ENCODE data around the gene TGM3.

TGM3 gene

DNA sequence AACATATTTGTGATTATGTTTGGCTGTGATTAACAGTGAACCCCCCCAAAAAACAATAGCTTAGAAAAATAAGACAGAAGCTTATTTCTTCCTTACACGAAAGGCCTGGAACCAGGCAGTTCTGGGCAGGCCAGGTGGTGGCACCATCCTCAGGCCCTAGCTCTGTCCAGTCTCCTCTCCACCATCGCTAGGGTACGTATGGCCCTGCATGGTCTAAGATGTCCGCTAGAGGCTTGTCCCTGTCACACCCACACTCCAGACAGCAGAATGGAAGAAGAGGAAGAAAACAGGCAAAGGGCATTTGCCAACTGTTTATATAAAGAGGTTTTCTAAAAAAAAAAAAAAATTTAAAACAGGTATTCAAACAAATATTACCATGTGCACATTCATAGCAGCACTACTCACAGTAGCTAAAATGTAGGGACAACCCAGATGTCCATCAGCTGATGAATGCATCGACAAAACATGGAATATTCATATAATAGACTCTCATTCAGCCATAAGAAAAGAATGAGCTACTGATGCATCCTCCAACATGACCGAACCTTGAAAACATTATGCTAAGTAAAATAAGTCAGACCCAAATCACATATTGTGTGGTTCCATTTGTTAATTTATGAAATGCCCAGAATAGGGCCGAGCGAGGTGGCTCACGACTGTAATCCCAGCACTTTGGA, 6.7 kb downstream of the TGM3 start:
- no peak for DNase-seq (ENCODE audit: low spot score)
- TF ChIP-seq, protein P1, sequence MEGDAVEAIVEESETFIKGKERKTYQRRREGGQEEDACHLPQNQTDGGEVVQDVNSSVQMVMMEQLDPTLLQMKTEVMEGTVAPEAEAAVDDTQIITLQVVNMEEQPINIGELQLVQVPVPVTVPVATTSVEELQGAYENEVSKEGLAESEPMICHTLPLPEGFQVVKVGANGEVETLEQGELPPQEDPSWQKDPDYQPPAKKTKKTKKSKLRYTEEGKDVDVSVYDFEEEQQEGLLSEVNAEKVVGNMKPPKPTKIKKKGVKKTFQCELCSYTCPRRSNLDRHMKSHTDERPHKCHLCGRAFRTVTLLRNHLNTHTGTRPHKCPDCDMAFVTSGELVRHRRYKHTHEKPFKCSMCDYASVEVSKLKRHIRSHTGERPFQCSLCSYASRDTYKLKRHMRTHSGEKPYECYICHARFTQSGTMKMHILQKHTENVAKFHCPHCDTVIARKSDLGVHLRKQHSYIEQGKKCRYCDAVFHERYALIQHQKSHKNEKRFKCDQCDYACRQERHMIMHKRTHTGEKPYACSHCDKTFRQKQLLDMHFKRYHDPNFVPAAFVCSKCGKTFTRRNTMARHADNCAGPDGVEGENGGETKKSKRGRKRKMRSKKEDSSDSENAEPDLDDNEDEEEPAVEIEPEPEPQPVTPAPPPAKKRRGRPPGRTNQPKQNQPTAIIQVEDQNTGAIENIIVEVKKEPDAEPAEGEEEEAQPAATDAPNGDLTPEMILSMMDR (IDR thresholded peaks at IDR 0.05; ENCODE audit: extremely low read depth, insufficient read depth, missing control alignments): no peak
- in situ Hi-C loops (cut with MboI; ENCODE audit: low pct_unique_long_range_greater_than_20kb, low sequenced_read_pairs, unreplicated experiment): no loop called here

DNA sequence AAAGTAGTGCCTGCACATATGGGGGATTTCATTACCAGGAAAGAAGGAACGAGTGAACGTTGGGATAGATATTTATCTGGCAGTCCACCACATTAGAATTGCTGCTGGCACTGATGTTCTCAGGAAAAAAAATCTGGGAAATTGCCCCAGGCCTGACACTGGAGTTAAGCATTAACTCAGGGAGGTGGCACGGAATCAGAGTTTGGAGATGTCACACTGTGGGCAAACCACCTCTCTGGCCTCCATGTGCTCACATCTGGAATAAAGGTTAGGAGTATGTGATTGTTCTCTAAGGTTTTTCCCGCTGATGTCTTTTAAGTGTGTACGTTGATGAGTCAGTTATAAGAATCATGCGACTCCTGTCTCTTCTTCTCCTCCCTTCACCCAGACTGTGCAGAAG, 7.9 kb downstream of the TGM3 start:
- no peak for DNase-seq (ENCODE audit: low spot score)
- TF ChIP-seq, protein P1 (IDR thresholded peaks at IDR 0.05; ENCODE audit: extremely low read depth, insufficient read depth, missing control alignments): no peak
- in situ Hi-C loops (cut with MboI; ENCODE audit: low pct_unique_long_range_greater_than_20kb, low sequenced_read_pairs, unreplicated experiment): no loop called here

DNA sequence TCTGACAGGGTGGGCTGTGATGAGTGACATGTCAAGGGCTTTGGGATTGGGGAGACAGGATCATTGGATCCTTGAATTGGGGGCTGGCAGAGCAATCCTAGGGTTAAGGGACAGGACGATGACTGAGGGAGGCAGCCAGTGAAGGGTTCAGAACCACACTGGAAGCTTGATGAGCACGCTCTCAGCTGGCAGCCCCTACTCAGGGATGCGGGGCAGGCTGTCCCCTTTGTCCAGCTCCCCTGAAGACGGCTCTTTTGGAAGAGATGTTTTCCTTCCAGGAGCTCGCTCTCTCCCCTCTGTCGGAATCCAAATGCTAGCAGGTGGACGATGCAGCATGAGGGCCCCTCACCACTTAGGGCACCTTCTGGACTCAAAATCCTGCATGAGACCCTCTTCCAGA, 8.4 kb downstream of the TGM3 start:
- no peak for DNase-seq (ENCODE audit: low spot score)
- in situ Hi-C loops (cut with MboI; ENCODE audit: low pct_unique_long_range_greater_than_20kb, low sequenced_read_pairs, unreplicated experiment): no loop called here
- TF ChIP-seq, protein P1 (IDR thresholded peaks at IDR 0.05; ENCODE audit: extremely low read depth, insufficient read depth, missing control alignments): no peak

DNA sequence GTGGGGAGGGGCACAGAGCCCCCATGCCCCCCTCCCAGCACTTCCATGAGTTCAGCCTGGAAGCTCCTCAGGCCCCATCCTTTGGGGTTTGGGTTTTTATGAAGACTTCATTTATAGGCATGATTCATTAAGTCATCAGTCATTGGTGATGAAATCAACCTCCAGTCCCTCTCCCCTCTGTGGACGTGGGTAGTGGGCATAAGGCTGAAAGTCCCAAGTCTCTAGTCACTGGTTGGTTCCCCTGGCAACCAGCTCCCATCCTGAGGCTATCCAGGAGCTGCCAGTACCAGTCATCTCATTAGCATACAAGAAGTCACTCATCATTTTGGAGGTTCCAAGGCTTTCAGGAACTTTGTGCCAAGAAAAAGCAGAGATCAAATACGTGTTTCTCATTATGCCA, 9.2 kb downstream of the TGM3 start:
- in situ Hi-C loops (cut with MboI; ENCODE audit: low pct_unique_long_range_greater_than_20kb, low sequenced_read_pairs, unreplicated experiment): no loop called here
- DNase-seq (ENCODE audit: low spot score): no peak
- TF ChIP-seq, protein P1 (IDR thresholded peaks at IDR 0.05; ENCODE audit: extremely low read depth, insufficient read depth, missing control alignments): no peak

- no peak for DNase-seq (ENCODE audit: low spot score)
- in situ Hi-C loops (cut with MboI; ENCODE audit: low pct_unique_long_range_greater_than_20kb, low sequenced_read_pairs, unreplicated experiment): no loop called here
- TF ChIP-seq, protein P1 (IDR thresholded peaks at IDR 0.05; ENCODE audit: extremely low read depth, insufficient read depth, missing control alignments): no peak
Measured at GRCh38 chr20:2305479-2305878, 9.7 kb downstream of the TGM3 start.

DNA sequence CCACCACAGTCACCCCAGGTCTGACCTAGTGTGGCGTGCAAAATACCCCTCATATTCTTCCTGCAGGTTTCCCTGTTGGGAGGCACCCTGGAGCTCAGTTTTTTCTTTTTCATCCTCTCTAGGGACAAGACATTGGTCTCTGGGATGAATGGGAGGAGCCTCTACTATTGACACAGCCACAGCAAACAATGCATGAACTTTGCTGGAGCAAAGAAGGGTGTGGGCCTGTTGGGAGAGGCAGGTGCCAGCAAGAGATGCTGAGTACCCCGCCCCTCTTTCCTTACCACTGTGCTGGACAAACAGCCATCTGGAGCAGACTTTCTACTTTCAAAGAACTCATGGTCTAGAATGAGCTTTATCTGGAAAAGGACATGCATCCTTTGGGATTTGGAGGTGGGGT, 10.1 kb downstream of the TGM3 start:
- in situ Hi-C loops (cut with MboI; ENCODE audit: low pct_unique_long_range_greater_than_20kb, low sequenced_read_pairs, unreplicated experiment): no loop called here
- no peak for DNase-seq (ENCODE audit: low spot score)
- TF ChIP-seq, protein P1 (IDR thresholded peaks at IDR 0.05; ENCODE audit: extremely low read depth, insufficient read depth, missing control alignments): no peak
